T-helper 1 cell (primary cell): ENCODE measurements around the gene ACR.

ENCODE experiments used
- DNase-seq, 5 donors: peaks; one replicate each; pipeline ENCODE4 v3.0.0-alpha.2; 2012 to 2020

ACR gene

GRCh38 chr22:50702821-50703725 lies 34.9 kb upstream of the ACR start:
- peak in 1 of 5 donors; percentile 2 for DNase-seq

- DNase-seq, result peak in 1 of 5 donors; percentile 8
Measured at GRCh38 chr22:50703726-50704509, 34.1 kb upstream of the ACR start.

- peak in 1 of 5 donors; percentile 7 for DNase-seq
Measured at GRCh38 chr22:50704510-50705218, 33.3 kb upstream of the ACR start.

- no peak for DNase-seq
Measured at GRCh38 chr22:50705219-50705691, 32.7 kb upstream of the ACR start.

GRCh38 chr22:50705851-50706351 lies 32.1 kb upstream of the ACR start:
- no peak for DNase-seq

- no peak for DNase-seq
Measured at GRCh38 chr22:50706481-50707125, 31.4 kb upstream of the ACR start.

GRCh38 chr22:50708474-50708873 lies 29.5 kb upstream of the ACR start:
- DNase-seq, result no peak

- no peak for DNase-seq
Measured at GRCh38 chr22:50708996-50709395, 29.0 kb upstream of the ACR start.

- no peak for DNase-seq
Measured at GRCh38 chr22:50710221-50710620, 27.8 kb upstream of the ACR start.

- no peak for DNase-seq
Measured at GRCh38 chr22:50710886-50711285, 27.1 kb upstream of the ACR start.

GRCh38 chr22:50711446-50712340 lies 26.3 kb upstream of the ACR start:
- no peak for DNase-seq

GRCh38 chr22:50712341-50713007 lies 25.5 kb upstream of the ACR start:
- no peak for DNase-seq

- no peak for DNase-seq
Measured at GRCh38 chr22:50713008-50713385, 25.0 kb upstream of the ACR start.

- no peak for DNase-seq
Measured at GRCh38 chr22:50713571-50714056, 24.4 kb upstream of the ACR start.

- no peak for DNase-seq
Measured at GRCh38 chr22:50714150-50714549, 23.9 kb upstream of the ACR start.

- DNase-seq, result no peak
Measured at GRCh38 chr22:50714631-50715179, 23.3 kb upstream of the ACR start.

GRCh38 chr22:50715250-50715649 lies 22.8 kb upstream of the ACR start:
- DNase-seq, result no peak

GRCh38 chr22:50715776-50716175 lies 22.2 kb upstream of the ACR start:
- no peak for DNase-seq

GRCh38 chr22:50716290-50717024 lies 21.5 kb upstream of the ACR start:
- DNase-seq, result no peak
